Raji (cell line): Measurements from ENCODE around the gene CD99.
A peak's percentile ranks its signal among the peaks of the same experiment; 100 is the strongest.

Experiments used
- POLR2A ChIP-seq: IDR thresholded peaks from 2 replicates; pipeline ENCODE4 v1.6.1; 2011; ENCODE audit warnings: low read depth, low read length, control low read depth; ENCODE audit not compliant: insufficient read depth

Gene CD99

DNA sequence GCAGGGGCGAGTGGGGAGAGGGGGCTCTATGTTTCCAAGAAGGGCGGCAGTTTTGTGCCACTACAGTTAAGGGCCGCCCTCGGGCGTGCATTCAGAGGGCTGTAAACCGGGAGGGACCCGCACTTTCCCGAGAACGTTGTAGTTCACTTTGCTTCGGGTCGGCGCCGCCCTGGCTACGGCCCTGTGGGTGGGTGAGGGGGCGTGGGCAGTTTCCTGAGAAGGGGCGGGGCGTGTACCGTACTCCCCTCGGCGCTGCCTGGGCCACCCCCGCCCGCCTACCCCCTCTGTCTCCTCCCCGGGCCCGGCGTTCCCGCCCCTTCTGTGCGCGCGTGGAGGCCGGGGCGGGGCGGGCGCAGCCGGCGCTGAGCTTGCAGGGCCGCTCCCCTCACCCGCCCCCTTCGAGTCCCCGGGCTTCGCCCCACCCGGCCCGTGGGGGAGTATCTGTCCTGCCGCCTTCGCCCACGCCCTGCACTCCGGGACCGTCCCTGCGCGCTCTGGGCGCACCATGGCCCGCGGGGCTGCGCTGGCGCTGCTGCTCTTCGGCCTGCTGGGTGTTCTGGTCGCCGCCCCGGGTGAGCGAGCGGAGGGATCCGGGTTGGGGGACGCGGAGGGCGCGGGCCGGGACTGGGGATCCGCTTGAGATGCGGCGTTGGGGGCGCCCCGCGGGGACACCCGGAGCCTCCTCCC lies at the start of gene CD99:
Gene CD99, plus strand, starts transcription at position 440 of the 687 bp plus-strand sequence. Its CDS starts 66 bp downstream, at position 506.
- peak; percentile 31; the same call in 1 of the 2 replicates for TF ChIP-seq POLR2A

- TF ChIP-seq POLR2A, result no peak
These were observed 48.9 kb upstream of the CD99 start for GRCh38 chrX:2642146-2642545.

- no peak for TF ChIP-seq POLR2A
These were observed 48.3 kb upstream of the CD99 start for GRCh38 chrX:2642791-2643190.

- no peak for TF ChIP-seq POLR2A
These were observed 47.2 kb upstream of the CD99 start for GRCh38 chrX:2643880-2644279.

- no peak for TF ChIP-seq POLR2A
These were observed 45.5 kb upstream of the CD99 start for GRCh38 chrX:2645563-2645962.

- TF ChIP-seq POLR2A, result no peak
These were observed 43.5 kb upstream of the CD99 start for GRCh38 chrX:2647627-2648026.

DNA sequence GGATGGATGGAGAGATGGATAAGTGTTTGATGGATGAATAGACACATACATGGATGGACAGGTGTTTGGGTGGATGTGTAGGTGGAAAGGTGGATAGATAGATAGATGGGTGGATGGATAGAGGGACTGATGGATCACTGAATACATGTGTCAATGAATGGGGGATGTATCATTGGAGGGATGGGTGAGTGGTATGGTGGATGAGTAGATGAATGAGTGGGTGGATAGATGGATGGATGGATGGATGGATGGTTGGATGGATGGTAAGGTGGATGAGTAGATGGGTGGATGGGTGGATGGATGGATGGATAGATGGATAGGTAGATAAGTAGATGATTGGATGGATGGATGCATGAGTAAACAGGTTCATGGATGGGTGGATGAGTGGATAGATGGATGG lies 41.1 kb upstream of the CD99 start:
- no peak for TF ChIP-seq POLR2A

- no peak for TF ChIP-seq POLR2A
These were observed 40.2 kb upstream of the CD99 start for GRCh38 chrX:2650865-2651264.

GRCh38 chrX:2652106-2652505 lies 39.0 kb upstream of the CD99 start:
- no peak for TF ChIP-seq POLR2A

DNA sequence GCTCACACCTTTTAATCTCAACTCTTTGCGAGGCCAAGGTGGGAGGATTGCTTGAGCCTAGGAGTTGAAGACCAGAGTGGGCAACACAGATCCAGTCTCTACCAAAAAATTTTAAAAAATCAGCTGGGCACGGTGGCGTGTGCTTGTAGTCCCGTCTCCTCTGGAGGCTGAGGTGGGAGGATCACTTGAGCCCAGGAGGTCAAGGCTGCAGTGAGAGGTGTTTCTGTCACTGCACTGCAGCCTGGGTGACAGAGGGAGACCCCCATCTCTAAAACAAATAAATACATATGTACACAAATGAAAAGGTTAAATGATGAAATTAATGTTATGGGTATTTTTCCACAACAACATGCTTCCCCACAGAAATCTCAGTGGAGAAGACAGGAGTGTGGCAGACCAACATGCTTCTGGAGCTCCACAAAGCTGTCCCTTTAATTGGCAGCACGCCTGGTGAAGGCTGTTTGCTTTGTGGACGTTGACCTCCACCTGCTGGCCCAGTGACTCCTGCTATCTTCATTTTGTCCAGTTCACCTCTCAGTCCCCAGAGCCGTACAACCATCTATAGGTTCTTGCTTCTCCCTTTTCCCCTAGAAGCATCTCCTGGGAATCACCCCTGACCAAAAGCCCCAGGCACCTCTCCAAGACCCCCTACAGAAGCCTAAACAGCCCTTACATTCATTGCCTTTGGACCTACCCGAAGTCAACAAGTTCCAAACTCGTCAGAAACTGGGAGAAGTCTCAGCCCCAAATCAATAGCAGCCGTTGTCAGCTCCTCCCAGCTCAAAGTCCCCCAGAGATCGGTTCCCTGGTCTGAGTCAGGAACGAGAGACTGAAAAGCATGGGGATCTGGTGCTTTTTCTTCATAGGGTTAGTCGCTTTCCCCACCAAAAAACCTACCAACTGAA lies 36.4 kb upstream of the CD99 start:
- no peak for TF ChIP-seq POLR2A

- TF ChIP-seq POLR2A, result no peak
These were observed 34.7 kb upstream of the CD99 start for GRCh38 chrX:2656257-2656836.

- no peak for TF ChIP-seq POLR2A
These were observed 33.5 kb upstream of the CD99 start for GRCh38 chrX:2657532-2658113.

- no peak for TF ChIP-seq POLR2A
These were observed 32.4 kb upstream of the CD99 start for GRCh38 chrX:2658585-2659292.

DNA sequence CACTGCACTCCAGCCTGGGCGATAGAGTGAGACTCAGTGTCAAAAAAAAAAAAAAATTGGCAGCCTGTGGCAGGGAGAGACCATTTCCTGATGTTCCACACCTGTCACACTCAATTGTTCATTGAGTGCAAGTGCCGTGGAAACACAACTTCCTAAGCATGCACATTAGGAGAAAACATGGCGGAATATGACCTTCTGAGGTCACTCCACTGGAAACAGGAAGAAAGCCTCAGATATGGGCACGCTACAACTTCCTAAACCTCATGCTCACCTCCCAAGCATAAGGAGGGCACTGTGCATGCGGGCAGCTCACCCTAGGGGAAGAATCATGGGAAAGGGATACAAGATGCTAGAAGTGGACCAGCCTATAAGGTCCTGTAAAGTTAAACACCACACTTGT lies 28.5 kb upstream of the CD99 start:
- TF ChIP-seq POLR2A, result no peak

GRCh38 chrX:2664502-2664901 lies 26.6 kb upstream of the CD99 start:
- TF ChIP-seq POLR2A, result no peak
